Liver (tissue), 9 donors: ENCODE data around the gene GATA5. TPM values are rescaled to one million over a fixed set of nuclear protein-coding genes. Genes with fewer than 3 reads are reported as not detected.

Source experiments
- DNase-seq: peaks from one replicate; pipeline ENCODE4 v3.0.0-alpha.2; 2017; ENCODE audit warnings: low spot score
- H3K27ac ChIP-seq, 2 donors: one replicate each; pipeline ENCODE4 v1.7.0; 2013; ENCODE audit warnings: inconsistent platforms in 2 of 2, low read length in 2 of 2, control low read depth in 1 of 2, low read depth in 1 of 2, mild to moderate bottlenecking in 1 of 2
- H3K27me3 ChIP-seq, 4 donors: one replicate each; pipeline versions ENCODE4 v1.6.1 to v1.7.0; 2013; ENCODE audit warnings: low read length in 3 of 4, inconsistent platforms in 1 of 4, mild to moderate bottlenecking in 1 of 4, moderate library complexity in 1 of 4; ENCODE audit not compliant: control insufficient read depth in 4 of 4, insufficient read depth in 4 of 4
- H3K36me3 ChIP-seq, 4 donors: one replicate each; pipeline versions ENCODE4 v1.6.1 to v1.7.0; 2013; ENCODE audit warnings: low read length in 3 of 4, mild to moderate bottlenecking in 3 of 4, low read depth in 1 of 4, moderate library complexity in 1 of 4; ENCODE audit not compliant: control insufficient read depth in 4 of 4, insufficient read depth in 3 of 4
- H3K4me1 ChIP-seq, 4 donors: one replicate each; pipeline versions ENCODE4 v1.6.1 to v1.7.0; 2013; ENCODE audit warnings: low read length in 3 of 4, mild to moderate bottlenecking in 3 of 4, moderate library complexity in 1 of 4; ENCODE audit not compliant: control insufficient read depth in 4 of 4, insufficient read depth in 4 of 4
- H3K4me3 ChIP-seq, 3 donors: one replicate each; pipeline versions ENCODE4 v1.6.1 to v1.7.0; 2013; ENCODE audit warnings: low read length in 3 of 3, control low read depth in 1 of 3, low read depth in 1 of 3, mild to moderate bottlenecking in 1 of 3
- H3K9ac ChIP-seq, 2 donors: one replicate each; pipeline ENCODE4 v1.7.0; 2013; ENCODE audit warnings: low read length in 2 of 2, mild to moderate bottlenecking in 2 of 2, moderate library complexity in 2 of 2, control low read depth in 1 of 2, low read depth in 1 of 2
- H3K9me3 ChIP-seq, 4 donors: one replicate each; pipeline versions ENCODE4 v1.6.1 to v1.7.0; 2013; ENCODE audit warnings: low read length in 3 of 4; ENCODE audit not compliant: control insufficient read depth in 4 of 4
- ATF3 ChIP-seq: IDR thresholded peaks from 2 replicates; pipeline ENCODE4 v1.6.1; 2016; ENCODE audit warnings: antibody characterized with exemption
- CTCF ChIP-seq: fragments of 150-350 bp; IDR thresholded peaks from 2 replicates; pipeline ENCODE4 v1.5.1; 2017; ENCODE audit warnings: improper control_type of control experiment, low read depth, low read length; ENCODE audit not compliant: missing input control
- EGR1 ChIP-seq, 2 donors: IDR thresholded peaks; 2 replicates each; pipeline ENCODE4 v1.6.1; 2016 to 2018; ENCODE audit warnings: antibody characterized with exemption in 2 of 2, low read depth in 2 of 2
- FOXA1 ChIP-seq: IDR thresholded peaks from 2 replicates; pipeline ENCODE4 v1.6.1; 2016; ENCODE audit warnings: antibody characterized with exemption
- FOXA2 ChIP-seq: IDR thresholded peaks from 2 replicates; pipeline ENCODE4 v1.6.1; 2016; ENCODE audit warnings: antibody characterized with exemption
- GABPA ChIP-seq, 2 donors: IDR thresholded peaks in 1 of 2; conservative IDR thresholded peaks in 1 of 2; 2 replicates each; pipeline ENCODE4 v1.6.1; 2016; ENCODE audit warnings: antibody characterized with exemption in 2 of 2, mild to moderate bottlenecking in 1 of 2, moderate library complexity in 1 of 2
- HNF4A ChIP-seq, 2 donors: conservative IDR thresholded peaks; 2 replicates each; pipeline ENCODE4 v1.6.1; 2016; ENCODE audit warnings: antibody characterized with exemption in 2 of 2, mild to moderate bottlenecking in 2 of 2
- HNF4G ChIP-seq: IDR thresholded peaks from 2 replicates; pipeline ENCODE4 v1.6.1; 2016; ENCODE audit warnings: antibody characterized with exemption
- MAX ChIP-seq: IDR thresholded peaks from 2 replicates; pipeline ENCODE4 v1.6.1; 2016; ENCODE audit warnings: antibody characterized with exemption
- NR2F2 ChIP-seq: IDR thresholded peaks from 2 replicates; pipeline ENCODE4 v1.6.1; 2016; ENCODE audit warnings: antibody characterized with exemption
- RAD21 ChIP-seq, 2 donors: IDR thresholded peaks; 2 replicates each; pipeline ENCODE4 v1.6.1; 2016; ENCODE audit warnings: antibody characterized with exemption in 2 of 2, mild to moderate bottlenecking in 2 of 2
- REST ChIP-seq: IDR thresholded peaks from 2 replicates; pipeline ENCODE4 v1.6.1; 2016; ENCODE audit warnings: antibody characterized with exemption, mild to moderate bottlenecking
- SP1 ChIP-seq: IDR thresholded peaks from 2 replicates; pipeline ENCODE4 v1.6.1; 2018; ENCODE audit warnings: antibody characterized with exemption, mild to moderate bottlenecking
- TAF1 ChIP-seq: conservative IDR thresholded peaks from 2 replicates; pipeline ENCODE4 v1.6.1; 2016; ENCODE audit warnings: antibody characterized with exemption, mild to moderate bottlenecking
- YY1 ChIP-seq: IDR thresholded peaks from 2 replicates; pipeline ENCODE4 v1.6.1; 2016; ENCODE audit warnings: antibody characterized with exemption, mild to moderate bottlenecking
- ZBTB33 ChIP-seq: IDR thresholded peaks from 2 replicates; pipeline ENCODE4 v1.6.1; 2016; ENCODE audit warnings: antibody characterized with exemption
- WGBS: extraction: QIAGEN DNeasy Blood & Tissue Kit; methylation state at CpG from one replicate; pipeline ENCODE4 v1.1.7; 2013; 5-methylcytosine and 5-hydroxymethylcytosine counted together
- polyA plus RNA-seq, 2 donors: library from polyadenylated mRNA; stranded (reverse) in 1 of 2; unstranded in 1 of 2; fragments of 200-250 nt in 1 of 2; fragments of >200 nt in 1 of 2; fragmentation: Nextera tagmentation in 1 of 2; extraction: Ambion mirVana in 1 of 2; gene quantifications; one replicate each; pipeline versions ENCODE4 v1.2.1 to v1.2.3, GENCODE V29; 2013 to 2015
- total RNA-seq, 2 donors: library from RNA; depleted of rRNA; stranded (reverse); fragments of >200 nt; gene quantifications; one replicate each; pipeline ENCODE4 v1.2.3, GENCODE V29; 2014
- donor health status: healthy.
- donor health status: healthy.
- donor health status: healthy.
- donor health status: healthy.
- donor health status: healthy.

The GATA5 gene
- total and polyA plus RNA-seq, 4 donors, result 0.25 to 6.1 (median 0.34) TPM

- no peak for TF ChIP-seq GABPA (IDR thresholded peaks at IDR 0.05 in 1 of 2, conservative IDR thresholded peaks at IDR 0.05 in 1 of 2)
- no peak for TF ChIP-seq HNF4G
- no peak for TF ChIP-seq HNF4A (conservative IDR thresholded peaks at IDR 0.05)
- no peak for TF ChIP-seq FOXA2
- TF ChIP-seq ZBTB33, result no peak
- no peak for TF ChIP-seq MAX
- no peak for TF ChIP-seq FOXA1
- H3K9ac ChIP-seq, result no peak overlapping the region
- H3K9me3 ChIP-seq, result no peaks in the 10 kb centered on the region
- H3K27me3 ChIP-seq, result peaks cover 0 to 4% (median 0%) of the 10 kb centered on the region in 4 donors
- H3K36me3 ChIP-seq, result no peaks in the 10 kb centered on the region
- WGBS, result 66% methylated on average over 14 of the region's 14 CpGs
- no peaks in the 10 kb centered on the region for H3K4me1 ChIP-seq
- H3K4me3 ChIP-seq, result no peak overlapping the region
- no peak overlapping the region for H3K27ac ChIP-seq
- no peak for DNase-seq
Measured at GRCh38 chr20:62459488-62459887, 16.3 kb downstream of the GATA5 start.

- Histone ChIP-seq H3K27ac (no peak overlapping the region), H3K27me3 (peaks cover 0 to 4% (median 0%) of the 10 kb centered on the region in 4 donors), H3K9ac (no peak overlapping the region), H3K9me3 (no peaks in the 10 kb centered on the region), H3K4me1 (no peaks in the 10 kb centered on the region), H3K36me3 (no peaks in the 10 kb centered on the region), H3K4me3 (no peak overlapping the region)
- TF ChIP-seq SP1 (no peak), HNF4G (no peak), FOXA2 (no peak), ATF3 (no peak), GABPA (IDR thresholded peaks at IDR 0.05 in 1 of 2, conservative IDR thresholded peaks at IDR 0.05 in 1 of 2) (no peak), RAD21 (IDR thresholded peaks at IDR 0.05) (no peak), TAF1 (no peak), MAX (no peak), EGR1 (IDR thresholded peaks at IDR 0.05; ENCODE audit: low read depth in 2 of 2) (no peak), FOXA1 (no peak), NR2F2 (no peak), CTCF (no peak), REST (no peak), YY1 (no peak)
- DNase-seq, result no peak
- WGBS, result 52% methylated on average over 41 of the region's 41 CpGs
Measured at GRCh38 chr20:62458275-62459251, 17.2 kb downstream of the GATA5 start.
